ENCODE measurements around the gene EIF3K. TPM values are rescaled to one million over a fixed set of nuclear protein-coding genes. Genes with fewer than 3 reads are reported as not detected.

Gene EIF3K
- total and polyA plus RNA-seq, 2 of the 8 experiments (the other 6 are each of a cell fraction or from before 2014, with no cell fraction given): 329 to 937 TPM

GRCh38 chr19:38664503-38665211 lies 45.7 kb downstream of the EIF3K start:
- Histone ChIP-seq H3K79me2 (ENCODE audit: control insufficient read depth in 1 of 2, insufficient read depth in 2 of 2, low read length in 2 of 2) (peaks cover 18 to 91% of the 10 kb centered on the region in 2 experiments), H2BK20ac (ENCODE audit: low read length) (peak overlapping the region; percentile 24), H3K4me2 (ENCODE audit: insufficient read depth in 1 of 2, low read depth in 2 of 2, low read length in 2 of 2) (peak overlapping the region; percentile 59 to 61; a peak in 3 of 4 replicates), H3K4me1 (replicated peaks in 1 of 4; ENCODE audit: control insufficient read depth in 3 of 4, insufficient read depth in 4 of 4, low read length in 3 of 4) (peaks cover 37 to 69% (median 53%) of the 10 kb centered on the region in 4 experiments), H3K4ac (replicated peaks; ENCODE audit: insufficient read length, low read depth, low read length) (no peak overlapping the region), H2BK5ac (ENCODE audit: low read depth, low read length) (peak overlapping the region; percentile 96), H3K14ac (ENCODE audit: insufficient read length) (no peak overlapping the region), H3K23me2 (ENCODE audit: low read depth, low read length) (no peaks in the 10 kb centered on the region; the same call in 1 of the 2 replicates), H4K20me1 (replicated peaks in 1 of 2; ENCODE audit: control insufficient read depth in 1 of 2, insufficient read depth in 2 of 2, low read length in 2 of 2) (peaks cover 6 to 37% of the 10 kb centered on the region in 2 experiments), H2AK5ac (ENCODE audit: low read depth, low read length) (peak overlapping the region; percentile 55), H3K36me3 (ENCODE audit: control insufficient read depth in 2 of 4, insufficient read depth in 4 of 4, low read length in 3 of 4) (peaks cover 0 to 5% (median 0%) of the 10 kb centered on the region in 4 experiments; a peak in 1 of 8 replicates), H3K27ac (ENCODE audit: low read depth, low read length) (peak overlapping the region; percentile 84; the same call in 1 of the 2 replicates), H3K79me1 (ENCODE audit: low read depth, low read length) (peaks cover 35% of the 10 kb centered on the region), H4K5ac (ENCODE audit: insufficient read length, low read depth, low read length) (no peak overlapping the region), H3K56ac (replicated peaks; ENCODE audit: insufficient read length, low read depth, low read length) (no peak overlapping the region), H4K8ac (ENCODE audit: extremely low read depth, insufficient read depth, low read length) (no peak overlapping the region), H3K9ac (replicated peaks in 1 of 4; ENCODE audit: extremely low read depth in 1 of 4, low read depth in 3 of 4, low read length in 3 of 4) (0 out of 7 replicates have a peak overlapping the region, but pooled peaks of 1 of the 4 experiments have one; percentile 62), H2BK15ac (ENCODE audit: low read length) (0 out of 2 replicates have a peak overlapping the region, but pooled peaks have one; percentile 82), H3K27me3 (replicated peaks in 1 of 4; ENCODE audit: control insufficient read depth in 3 of 4, extremely low read depth in 1 of 4, insufficient read depth in 3 of 4, low read length in 3 of 4) (no peaks in the 10 kb centered on the region), H3K9me3 (ENCODE audit: insufficient read depth in 2 of 2, low read depth in 1 of 2, low read length in 1 of 2) (no peaks in the 10 kb centered on the region), H3K18ac (ENCODE audit: extremely low read depth, low read length) (peak overlapping the region; percentile 88), H4K91ac (replicated peaks; ENCODE audit: insufficient read length, low read length) (peak overlapping the region; percentile 31), H2BK120ac (replicated peaks; ENCODE audit: low read depth, low read length) (no peak overlapping the region), H3K4me3 (ENCODE audit: extremely low read depth in 1 of 4, insufficient read depth in 2 of 4, low read depth in 3 of 4, low read length in 4 of 4) (no peak overlapping the region), H2AFZ (ENCODE audit: low read length) (no peak overlapping the region), H2BK12ac (ENCODE audit: low read depth, low read length) (peak overlapping the region; percentile 82), H3K23ac (ENCODE audit: insufficient read length) (no peak overlapping the region)
- POLR2A ChIA-PET (ENCODE audit: partially characterized antibody): interaction anchor here (0.8 to 21.5 kb wide), 9 partner anchors 7 to 187 kb away, joined by 3 to 495 read pairs (median 5); partner anchors contain the start of genes ACTN4 and MAP4K1
- DNase-seq (ENCODE audit: low read depth in 1 of 2, low spot score in 2 of 2) (no peak), FAIRE-seq (no peak)
- 62% methylated on average over 7 of the region's 7 CpGs; no CpG with 5 or more reads in 1 of the 2 experiments for WGBS, 2 experiments (ENCODE audit: extremely low coverage in 1 of 2, insufficient coverage in 1 of 2, insufficient read length in 1 of 2, insufficient replicate concordance in 2 of 2, low coverage in 1 of 2, low lambda C conversion rate in 2 of 2, missing lambda C conversion rate in 1 of 2)
- CTCF ChIA-PET (ENCODE audit: partially characterized antibody): interaction anchor here (0.6 to 1.4 kb wide), 4 partner anchors 8 to 70 kb away, joined by 3 to 4 read pairs (median 3); partner anchors contain the start of gene ACTN4
- no peak for TF ChIP-seq CEBPB (IDR thresholded peaks at IDR 0.05; ENCODE audit: low read depth, low read length)
- TF ChIP-seq TBP (IDR thresholded peaks at IDR 0.05; ENCODE audit: low read depth, low read length): peak; percentile 13; the same call in 1 of the 2 replicates

Data from H1 (cell line).